WTC11 (cell line): Measurements from ENCODE around the gene RNF40.

Source experiments
- ETV6 ChIP-seq: sonication (generic); formaldehyde crosslinking; IDR thresholded peaks from 2 replicates; pipeline ENCODE4 v1.8.1; 2022; ENCODE audit warnings: mild to moderate bottlenecking, missing genetic modification reagents
- FOXJ3 ChIP-seq: sonication (generic); formaldehyde crosslinking; IDR thresholded peaks from 2 replicates; pipeline ENCODE4 v1.9.0; 2021; ENCODE audit warnings: missing genetic modification reagents, mild to moderate bottlenecking, borderline replicate concordance
- NFYB ChIP-seq: sonication (generic); formaldehyde crosslinking; conservative IDR thresholded peaks from 2 replicates; pipeline ENCODE4 v1.8.0; 2022; ENCODE audit warnings: low read depth, missing genetic modification reagents
- TEAD1 ChIP-seq: sonication (generic); formaldehyde crosslinking; IDR thresholded peaks from 2 replicates; pipeline ENCODE4 v1.8.0; 2022; ENCODE audit warnings: mild to moderate bottlenecking, missing genetic modification reagents
- USF2 ChIP-seq: sonication (generic); formaldehyde crosslinking; IDR thresholded peaks from 2 replicates; pipeline ENCODE4 v1.8.1; 2023; ENCODE audit warnings: mild to moderate bottlenecking, missing genetic modification reagents, moderate library complexity
- ZNF263 ChIP-seq: sonication (generic); formaldehyde crosslinking; IDR thresholded peaks from 2 replicates; pipeline ENCODE4 v1.8.1; 2022; ENCODE audit warnings: low read depth, mild to moderate bottlenecking, moderate library complexity, missing genetic modification reagents
- TF ChIP-seq, protein P1 (sequence below): sonication (generic); formaldehyde crosslinking; IDR thresholded peaks from 2 replicates; pipeline ENCODE4 v1.8.0; 2022; ENCODE audit warnings: mild to moderate bottlenecking, missing genetic modification reagents

GRCh38 chr16:30777591-30778297 is 15.6 kb downstream of the RNF40 start:
- TF ChIP-seq ZNF263 (no peak), USF2 (CRISPR knock-in tag) (no peak), NFYB (CRISPR knock-in tag) (no peak), ETV6 (no peak), TEAD1 (CRISPR knock-in tag) (no peak), FOXJ3 (CRISPR knock-in tag) (no peak)
- TF ChIP-seq, protein P1, sequence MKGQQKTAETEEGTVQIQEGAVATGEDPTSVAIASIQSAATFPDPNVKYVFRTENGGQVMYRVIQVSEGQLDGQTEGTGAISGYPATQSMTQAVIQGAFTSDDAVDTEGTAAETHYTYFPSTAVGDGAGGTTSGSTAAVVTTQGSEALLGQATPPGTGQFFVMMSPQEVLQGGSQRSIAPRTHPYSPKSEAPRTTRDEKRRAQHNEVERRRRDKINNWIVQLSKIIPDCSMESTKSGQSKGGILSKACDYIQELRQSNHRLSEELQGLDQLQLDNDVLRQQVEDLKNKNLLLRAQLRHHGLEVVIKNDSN = no peak
